HG03457 (cell line): ENCODE data around the gene USP50.
"Not testable (repeated sequence)": the region's sequence is repeated elsewhere in the genome, so short reads cannot be mapped to it uniquely, and the experiment has no call there.

ENCODE experiments used
- ATAC-seq: cut with Tn5 transposase; IDR thresholded peaks from one replicate; pipeline ENCODE4 v1.9.1; 2021; ENCODE audit warnings: moderate number of reproducible peaks; ENCODE audit not compliant: unreplicated experiment

Gene USP50

GRCh38 chr15:50505656-50506055, 40.8 kb downstream of the USP50 start:
- ATAC-seq, result not testable (repeated sequence)

- no peak for ATAC-seq
Measured at GRCh38 chr15:50503144-50503543, 43.3 kb downstream of the USP50 start.

- ATAC-seq, result no peak
Measured at GRCh38 chr15:50501815-50502214, 44.7 kb downstream of the USP50 start.

- ATAC-seq, result no peak
Measured at GRCh38 chr15:50500352-50500751, 46.1 kb downstream of the USP50 start.

- ATAC-seq, result no peak
Measured at GRCh38 chr15:50496692-50497091, 49.8 kb downstream of the USP50 start.

GRCh38 chr15:50494547-50494946, 51.9 kb downstream of the USP50 start:
- ATAC-seq, result not testable (repeated sequence)

GRCh38 chr15:50493625-50494024, 52.8 kb downstream of the USP50 start:
- no peak for ATAC-seq

GRCh38 chr15:50487287-50487686, 59.2 kb downstream of the USP50 start:
- ATAC-seq, result no peak

GRCh38 chr15:50485389-50485788, 61.1 kb downstream of the USP50 start:
- ATAC-seq, result no peak

GRCh38 chr15:50484781-50485180, 61.7 kb downstream of the USP50 start:
- no peak for ATAC-seq

GRCh38 chr15:50476143-50476542, 70.3 kb downstream of the USP50 start:
- no peak for ATAC-seq

- ATAC-seq, result no peak
Measured at GRCh38 chr15:50471072-50471471, 75.4 kb downstream of the USP50 start.

GRCh38 chr15:50463423-50464358, 82.8 kb downstream of the USP50 start:
- ATAC-seq, result no peak

GRCh38 chr15:50458348-50459112, 87.9 kb downstream of the USP50 start:
- ATAC-seq, result no peak

GRCh38 chr15:50452927-50453326, 93.5 kb downstream of the USP50 start:
- ATAC-seq, result no peak
